Jurkat, Clone E6-1 (cell line): Measurements from ENCODE around the gene IGSF9B.

Experiments
- DNase-seq: peaks from one replicate; pipeline ENCODE4 v3.0.0-alpha.2; 2011; ENCODE audit warnings: low read depth, low spot score
- H3K4me3 ChIP-seq: 2 replicates; pipeline ENCODE4 v1.5.1; 2011; ENCODE audit warnings: mild to moderate bottlenecking, low read length, control low read depth, moderate library complexity

Gene IGSF9B

DNA sequence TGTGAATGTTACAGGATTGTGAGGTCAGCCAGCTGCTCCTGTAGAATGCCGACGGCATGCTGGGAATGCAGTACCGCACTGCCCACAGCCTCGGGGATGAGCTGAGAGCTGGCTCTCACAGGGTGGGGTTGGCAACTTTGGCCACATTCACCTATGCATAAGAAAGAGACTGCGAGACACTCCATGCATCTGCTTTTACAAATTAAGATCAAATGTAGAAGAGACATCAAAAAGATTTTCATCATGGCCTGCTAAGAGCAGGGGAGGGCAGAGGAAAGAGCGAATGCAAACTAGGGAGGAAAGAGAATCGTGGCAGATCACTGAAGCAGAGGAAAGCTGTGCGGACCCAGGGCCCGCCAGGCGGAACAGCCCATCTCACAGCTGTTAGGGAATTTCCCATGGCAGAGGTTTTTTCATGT lies 61.7 kb downstream of the IGSF9B start:
- no peak overlapping the region for H3K4me3 ChIP-seq
- DNase-seq: no peak

DNA sequence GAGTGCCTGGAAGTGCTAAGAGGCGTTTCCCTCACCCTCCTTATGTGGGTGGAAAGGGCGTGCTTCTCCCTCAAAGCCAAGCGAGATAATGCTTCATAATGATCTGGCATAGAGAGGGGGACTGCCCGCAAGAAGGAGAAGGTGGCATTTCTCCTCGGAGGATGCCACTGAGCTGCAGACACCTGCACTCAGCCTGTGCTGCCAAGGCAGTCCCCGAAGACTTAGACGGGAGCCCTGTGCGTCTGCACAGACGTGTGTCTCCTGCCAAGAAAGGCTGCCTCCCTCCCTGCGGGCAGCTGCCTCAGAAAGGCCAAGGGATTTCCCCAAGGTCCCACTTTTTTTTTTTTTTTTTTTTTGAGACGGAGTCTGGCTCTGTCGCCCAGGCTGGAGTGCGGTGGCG lies 63.4 kb downstream of the IGSF9B start:
- DNase-seq: no peak
- H3K4me3 ChIP-seq: no peak overlapping the region

DNA sequence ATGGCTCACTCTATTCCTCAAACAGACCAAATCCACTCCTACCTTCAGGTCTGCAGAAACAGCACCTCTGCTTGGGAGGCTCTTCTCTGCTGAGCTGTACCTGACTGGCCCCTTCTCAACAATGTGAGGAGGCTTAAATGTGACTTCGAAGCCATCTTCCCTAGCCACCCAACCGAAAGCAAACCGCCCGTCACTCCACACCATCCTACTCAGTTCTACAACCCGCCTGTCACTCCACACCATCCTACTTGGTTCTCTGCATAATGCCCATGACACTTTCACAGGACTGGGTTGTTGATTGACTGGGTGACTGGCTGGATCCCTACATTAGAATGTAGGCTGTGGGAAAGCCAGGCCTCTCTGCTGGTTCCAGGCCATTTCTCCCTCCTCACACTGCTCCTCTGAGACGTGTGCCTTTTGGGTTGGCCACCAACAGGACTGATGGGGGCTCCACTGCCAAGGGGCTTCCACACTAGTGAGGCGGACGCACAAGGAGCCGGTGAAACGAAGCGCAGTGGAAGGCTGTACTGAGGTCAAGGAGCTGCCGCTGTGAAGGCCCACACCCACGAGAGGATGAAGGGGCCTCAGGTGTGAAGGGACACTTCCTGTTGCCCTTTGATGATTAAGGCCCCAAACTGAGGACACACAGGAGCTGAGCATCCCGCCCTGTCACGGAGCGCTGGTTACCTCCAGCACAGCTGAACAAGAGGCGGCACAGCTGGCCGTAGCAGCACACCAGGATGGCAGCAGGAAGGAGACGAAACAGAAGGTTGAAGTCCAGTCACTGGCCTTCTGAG lies 64.0 kb downstream of the IGSF9B start:
- no peak overlapping the region for H3K4me3 ChIP-seq
- no peak for DNase-seq

- H3K4me3 ChIP-seq: no peak overlapping the region
- DNase-seq: no peak
Measured at GRCh38 chr11:133892126-133892525, 64.6 kb downstream of the IGSF9B start.

DNA sequence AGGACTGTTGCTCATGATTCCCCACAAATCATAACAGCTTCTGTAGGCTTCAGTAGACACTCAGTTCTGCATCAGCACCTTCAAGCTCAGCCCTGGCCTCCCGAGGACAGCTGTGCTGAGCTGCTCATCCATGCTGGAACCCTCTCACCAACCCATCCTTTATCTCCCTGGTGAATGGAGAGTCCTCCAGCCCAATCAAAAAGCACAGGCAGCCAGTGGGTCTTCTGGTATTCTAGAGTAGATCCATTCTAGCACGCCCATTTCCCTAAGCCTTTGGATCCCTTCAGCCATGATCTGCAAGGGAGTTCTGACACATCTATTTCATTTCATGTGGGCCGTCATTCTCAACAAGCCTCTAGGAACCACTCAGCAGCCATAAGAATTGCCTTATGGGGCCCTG lies 66.9 kb downstream of the IGSF9B start:
- no peak for DNase-seq
- no peak overlapping the region for H3K4me3 ChIP-seq

DNA sequence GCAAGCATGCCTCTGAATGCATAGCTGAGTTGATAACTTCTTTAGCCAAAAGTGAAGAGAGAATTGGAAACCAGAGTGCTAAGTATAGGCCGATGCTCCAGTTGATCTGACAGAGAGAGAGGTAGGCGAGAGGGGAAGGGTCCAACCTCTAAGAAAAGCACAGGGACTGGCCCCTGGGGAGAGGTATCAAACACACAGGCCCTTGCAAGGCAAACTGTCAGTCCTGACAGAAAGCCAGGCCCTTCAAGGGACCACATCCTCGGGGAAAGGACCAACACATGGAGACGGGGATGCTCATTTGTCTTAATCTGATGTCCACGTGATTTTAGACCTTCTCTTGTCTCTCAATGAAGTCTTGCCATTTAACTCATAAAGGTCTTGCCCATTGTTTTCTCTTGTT lies 67.6 kb downstream of the IGSF9B start:
- DNase-seq: no peak
- no peak overlapping the region for H3K4me3 ChIP-seq

DNA sequence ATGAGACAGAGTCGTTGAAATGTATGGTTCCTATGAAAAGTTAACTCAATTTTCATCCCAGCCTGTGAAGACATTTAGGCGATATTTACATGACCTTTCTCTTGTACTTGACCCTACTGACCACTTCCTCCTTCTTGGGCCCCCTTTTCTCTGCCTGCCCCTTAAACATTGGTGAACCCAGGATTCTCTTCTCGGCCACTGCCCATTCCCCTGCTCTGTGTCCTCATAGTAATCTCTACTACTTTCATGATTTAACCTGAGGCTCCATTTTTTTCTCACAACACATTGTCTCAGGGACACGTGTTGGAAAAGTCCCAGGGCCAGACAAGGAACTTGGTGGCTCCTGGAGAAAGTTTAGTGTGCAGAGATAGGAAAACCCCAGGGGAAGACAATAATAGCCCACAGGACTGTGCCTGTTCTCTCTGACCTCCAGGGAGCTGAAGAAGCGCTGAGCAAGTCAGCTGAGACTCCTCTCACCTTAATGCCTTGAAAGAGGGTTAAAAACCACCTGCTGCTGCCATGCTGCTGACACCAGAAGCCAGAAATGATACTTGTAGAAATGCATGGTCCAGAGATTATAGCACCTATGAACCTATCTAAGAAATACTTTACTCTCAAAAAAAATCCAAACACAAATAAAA lies 69.0 kb downstream of the IGSF9B start:
- H3K4me3 ChIP-seq: no peak overlapping the region
- DNase-seq: no peak

DNA sequence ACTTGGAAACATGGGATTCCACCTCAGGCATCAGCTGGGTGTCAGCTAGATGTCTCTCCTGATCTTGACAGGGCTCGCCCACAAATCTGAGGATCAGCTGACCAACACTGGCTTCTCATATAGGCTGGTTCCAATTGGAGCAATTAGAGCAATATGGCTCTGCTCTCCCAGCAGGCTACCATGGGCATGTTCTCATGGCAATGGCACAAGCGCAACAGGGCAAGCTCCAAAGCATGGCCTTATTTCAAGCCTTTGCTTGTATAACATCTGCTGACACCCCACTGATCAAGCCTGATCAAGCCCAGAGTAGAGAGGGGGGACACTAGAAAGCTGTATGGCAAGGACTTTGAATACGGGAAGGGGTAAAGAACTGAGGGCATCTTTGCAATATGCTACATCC lies 70.7 kb downstream of the IGSF9B start:
- no peak for DNase-seq
- no peak overlapping the region for H3K4me3 ChIP-seq

- H3K4me3 ChIP-seq: no peak overlapping the region
- DNase-seq: no peak
Measured at GRCh38 chr11:133872160-133872559, 84.6 kb downstream of the IGSF9B start.

- DNase-seq: no peak
- H3K4me3 ChIP-seq: no peak overlapping the region
Measured at GRCh38 chr11:133867456-133867855, 89.3 kb downstream of the IGSF9B start.

DNA sequence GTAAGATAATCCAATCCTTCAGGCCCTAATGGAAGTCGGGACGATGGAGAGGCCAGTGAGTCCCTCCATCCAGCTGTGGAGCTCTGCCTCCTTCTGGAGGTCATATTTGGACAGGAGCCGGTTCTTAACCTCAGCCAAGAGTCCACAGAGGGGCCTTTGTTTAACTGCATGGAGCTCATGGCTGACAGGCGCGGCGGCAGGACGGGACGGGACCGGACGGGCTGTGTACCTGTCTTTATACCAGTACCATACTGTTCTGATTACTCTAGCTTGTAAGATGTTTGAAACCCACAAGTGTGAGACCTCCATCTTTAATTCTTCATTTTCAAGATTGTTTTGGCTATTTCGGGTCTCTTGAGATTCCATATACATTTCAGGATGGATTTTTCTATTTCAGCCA lies 91.3 kb downstream of the IGSF9B start:
- DNase-seq: no peak
- H3K4me3 ChIP-seq: no peak overlapping the region

DNA sequence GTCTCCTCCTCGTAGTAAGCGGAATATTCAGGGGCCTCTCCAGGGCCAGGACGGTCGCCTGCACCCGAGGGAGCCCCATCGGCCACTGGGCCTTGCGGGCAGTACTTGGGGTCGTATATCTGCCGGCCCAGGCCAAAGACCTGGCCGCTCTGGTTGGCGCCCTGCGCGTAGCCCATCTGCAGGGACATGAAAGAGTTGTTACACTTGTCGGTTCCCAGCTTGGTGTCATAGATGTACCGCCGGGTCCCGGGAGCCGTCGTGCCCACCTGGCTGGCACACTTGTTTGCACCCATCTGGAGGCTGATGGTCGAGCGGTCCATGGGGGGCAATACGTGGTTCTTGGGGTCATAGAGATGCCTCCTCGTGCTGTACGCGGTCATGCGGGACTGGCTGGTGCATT lies 92.0 kb downstream of the IGSF9B start:
- H3K4me3 ChIP-seq: no peak overlapping the region
- DNase-seq: no peak

GRCh38 chr11:133860151-133860550 lies 96.6 kb downstream of the IGSF9B start:
- no peak for DNase-seq
- H3K4me3 ChIP-seq: no peak overlapping the region
